WTC11 (cell line): Measurements from ENCODE around the gene COX5A. TPM values are rescaled to one million over a fixed set of nuclear protein-coding genes. Genes with fewer than 3 reads are reported as not detected.

Source experiments
- total RNA-seq: library from RNA; stranded (reverse); gene quantifications from 3 replicates; pipeline ENCODE4 v1.2.3, GENCODE V29; 2021

COX5A gene
- total RNA-seq, 1 experiment from 2014 or later, result 354 TPM

Other genes with a start within 250 kb of the COX5A start
- 45.6 to 54.7 TPM (median 50.6 TPM) in 3 replicates for gene EDC3, start 242.0 kb downstream of the COX5A start, total RNA-seq
- gene CYP1A1, start 212.5 kb downstream of the COX5A start, total RNA-seq, result 0.21 to 0.26 TPM (median 0.23 TPM) in 3 replicates
- gene CYP1A2, start 189.2 kb downstream of the COX5A start, total RNA-seq, result 0.07 TPM in 1 of 3 replicates, not detected in the others
- 55.1 to 55.9 TPM (median 55.3 TPM) in 3 replicates for gene CSK, start 156.0 kb downstream of the COX5A start, total RNA-seq
- gene LMAN1L, start 125.2 kb downstream of the COX5A start, total RNA-seq, result not detected in 3 replicates
- 0.09 to 0.21 TPM (median 0.09 TPM) in 3 replicates for gene CPLX3, start 111.4 kb downstream of the COX5A start, total RNA-seq
- gene ULK3, start 94.9 kb downstream of the COX5A start, total RNA-seq, result 34.4 to 38.9 TPM (median 37.4 TPM) in 3 replicates
- gene SCAMP2, start 64.7 kb downstream of the COX5A start, total RNA-seq, result 38.0 to 47.0 TPM (median 39.0 TPM) in 3 replicates
- gene MPI, start 48.0 kb downstream of the COX5A start, total RNA-seq, result 36.3 to 65.1 TPM (median 59.8 TPM) in 3 replicates
- gene FAM219B, start 31.2 kb downstream of the COX5A start, total RNA-seq, result 67.3 to 99.6 TPM (median 87.8 TPM) in 3 replicates
- gene RPP25, start 18.7 kb upstream of the COX5A start, total RNA-seq, result 28.3 to 31.3 TPM (median 29.0 TPM) in 3 replicates
- gene SCAMP5, start 57.5 kb upstream of the COX5A start, total RNA-seq, result 65.7 to 70.1 TPM (median 67.0 TPM) in 3 replicates
- gene PPCDC, start 85.5 kb upstream of the COX5A start, total RNA-seq, result 25.7 to 30.1 TPM (median 27.8 TPM) in 3 replicates